ENCODE data around the gene GPR65. TPM values are rescaled to one million over a fixed set of nuclear protein-coding genes. Genes with fewer than 3 reads are reported as not detected.

GPR65 gene
- total and polyA plus RNA-seq, 9 of the 15 experiments (the other 6 are each of a cell fraction or from before 2014, with no cell fraction given) = 0.03 to 0.11 (median 0.04) TPM; not detected in 6

GRCh38 chr14:87992718-87993628, 12.0 kb upstream of the GPR65 start, which contains the start of gene GALC (continued):
- TF ChIP-seq, protein P1, sequence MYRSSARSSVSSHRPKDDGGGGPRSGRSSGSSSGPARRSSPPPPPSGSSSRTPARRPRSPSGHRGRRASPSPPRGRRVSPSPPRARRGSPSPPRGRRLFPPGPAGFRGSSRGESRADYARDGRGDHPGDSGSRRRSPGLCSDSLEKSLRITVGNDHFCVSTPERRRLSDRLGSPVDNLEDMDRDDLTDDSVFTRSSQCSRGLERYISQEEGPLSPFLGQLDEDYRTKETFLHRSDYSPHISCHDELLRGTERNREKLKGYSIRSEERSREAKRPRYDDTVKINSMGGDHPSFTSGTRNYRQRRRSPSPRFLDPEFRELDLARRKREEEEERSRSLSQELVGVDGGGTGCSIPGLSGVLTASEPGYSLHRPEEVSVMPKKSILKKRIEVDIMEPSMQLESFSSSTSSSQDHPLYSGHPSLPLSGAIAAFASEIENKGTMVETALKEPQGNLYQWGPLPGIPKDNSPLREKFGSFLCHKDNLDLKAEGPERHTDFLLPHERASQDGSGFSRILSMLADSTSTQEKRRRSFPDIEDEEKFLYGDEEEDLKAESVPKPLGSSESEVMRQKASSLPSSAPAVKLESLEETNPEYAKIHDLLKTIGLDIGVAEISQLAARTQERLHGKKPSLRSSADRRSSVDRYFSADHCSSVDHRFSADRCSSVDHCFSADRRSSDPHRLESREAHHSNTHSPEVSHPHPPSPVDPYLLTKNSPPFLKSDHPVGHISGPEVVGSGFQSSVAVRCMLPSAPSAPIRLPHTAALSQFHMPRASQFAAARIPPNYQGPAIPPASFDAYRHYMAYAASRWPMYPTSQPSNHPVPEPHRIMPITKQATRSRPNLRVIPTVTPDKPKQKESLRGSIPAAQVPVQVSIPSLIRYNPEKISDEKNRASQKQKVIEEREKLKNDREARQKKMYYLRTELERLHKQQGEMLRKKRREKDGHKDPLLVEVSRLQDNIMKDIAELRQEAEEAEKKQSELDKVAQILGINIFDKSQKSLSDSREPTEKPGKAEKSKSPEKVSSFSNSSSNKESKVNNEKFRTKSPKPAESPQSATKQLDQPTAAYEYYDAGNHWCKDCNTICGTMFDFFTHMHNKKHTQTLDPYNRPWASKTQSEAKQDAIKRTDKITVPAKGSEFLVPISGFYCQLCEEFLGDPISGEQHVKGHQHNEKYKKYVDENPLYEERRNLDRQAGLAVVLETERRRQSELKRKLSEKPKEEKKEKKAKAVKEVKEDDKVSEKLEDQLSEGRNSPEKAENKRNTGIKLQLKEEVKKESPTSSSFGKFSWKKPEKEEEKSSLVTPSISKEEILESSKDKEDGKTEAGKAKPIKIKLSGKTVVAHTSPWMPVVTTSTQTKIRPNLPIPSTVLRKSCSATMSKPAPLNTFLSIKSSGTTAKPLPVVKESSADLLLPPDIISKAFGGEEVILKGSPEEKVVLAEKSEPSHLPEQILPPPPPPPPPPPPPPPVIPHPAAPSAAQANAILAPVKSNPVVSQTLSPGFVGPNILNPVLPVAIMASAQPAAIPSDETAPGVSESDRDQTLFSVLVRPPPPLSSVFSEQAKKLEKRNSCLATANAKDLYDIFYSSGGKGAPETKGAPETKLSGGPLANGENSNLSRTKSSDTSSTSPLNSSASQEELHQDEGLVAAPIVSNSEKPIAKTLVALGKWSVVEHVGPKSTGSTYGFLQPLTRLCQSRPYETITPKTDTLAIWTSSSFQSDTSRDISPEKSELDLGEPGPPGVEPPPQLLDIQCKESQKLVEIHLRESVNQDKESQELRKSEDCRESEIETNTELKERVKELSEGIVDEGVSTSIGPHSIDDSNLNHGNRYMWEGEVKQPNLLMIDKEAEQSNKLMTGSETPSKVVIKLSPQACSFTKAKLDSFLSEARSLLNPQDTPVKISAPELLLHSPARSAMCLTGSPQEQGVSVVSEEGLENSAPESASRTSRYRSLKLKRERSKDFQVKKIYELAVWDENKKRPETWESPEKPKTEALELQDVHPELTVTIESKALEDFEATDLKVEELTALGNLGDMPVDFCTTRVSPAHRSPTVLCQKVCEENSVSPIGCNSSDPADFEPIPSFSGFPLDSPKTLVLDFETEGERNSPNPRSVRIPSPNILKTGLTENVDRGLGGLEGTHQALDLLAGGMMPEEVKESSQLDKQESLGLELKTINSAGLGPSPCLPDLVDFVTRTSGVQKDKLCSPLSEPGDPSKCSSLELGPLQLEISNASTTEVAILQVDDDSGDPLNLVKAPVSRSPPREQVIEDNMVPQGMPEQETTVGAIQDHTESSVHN (IDR thresholded peaks at IDR 0.05; ENCODE audit: borderline replicate concordance in 1 of 2, low read depth in 1 of 2) = no peak
- TF ChIP-seq ZNF778 (CRISPR knock-in tag; IDR thresholded peaks at IDR 0.05) (no peak), PRPF4 (IDR thresholded peaks at IDR 0.05; ENCODE audit: insufficient read depth, low read depth, low read length, poor library complexity, severe bottlenecking) (no peak), MLX (CRISPR knock-in tag; conservative IDR thresholded peaks at IDR 0.05) (no peak), SMAD3 (CRISPR knock-in tag; conservative IDR thresholded peaks at IDR 0.05) (no peak), DDX20 (tag; IDR thresholded peaks at IDR 0.05; ENCODE audit: low read depth) (no peak), ZNF76 (CRISPR knock-in tag; IDR thresholded peaks at IDR 0.05; ENCODE audit: borderline replicate concordance) (no peak), RFX1 (IDR thresholded peaks at IDR 0.05) (no peak), HNRNPL (IDR thresholded peaks at IDR 0.05; ENCODE audit: low read depth, low read length) (no peak), MTA1 (IDR thresholded peaks at IDR 0.05; ENCODE audit: borderline replicate concordance) (peak; percentile 28; the same call in 1 of the 2 replicates), ESRRA (IDR thresholded peaks at IDR 0.05; ENCODE audit: borderline replicate concordance, low read depth) (peak; percentile 79; the same call in 1 of the 2 replicates), CBX5 (IDR thresholded peaks at IDR 0.05; ENCODE audit: borderline replicate concordance, low read depth) (peak; percentile 40; the same call in 1 of the 2 replicates), POLR2AphosphoS5 (IDR thresholded peaks at IDR 0.05; ENCODE audit: control insufficient read depth, insufficient read depth, low read depth, low read length) (no peak), EP400 (IDR thresholded peaks at IDR 0.05) (peak; percentile 69), PHB (CRISPR knock-in tag; IDR thresholded peaks at IDR 0.05) (no peak)
- TF ChIP-seq, protein P2, sequence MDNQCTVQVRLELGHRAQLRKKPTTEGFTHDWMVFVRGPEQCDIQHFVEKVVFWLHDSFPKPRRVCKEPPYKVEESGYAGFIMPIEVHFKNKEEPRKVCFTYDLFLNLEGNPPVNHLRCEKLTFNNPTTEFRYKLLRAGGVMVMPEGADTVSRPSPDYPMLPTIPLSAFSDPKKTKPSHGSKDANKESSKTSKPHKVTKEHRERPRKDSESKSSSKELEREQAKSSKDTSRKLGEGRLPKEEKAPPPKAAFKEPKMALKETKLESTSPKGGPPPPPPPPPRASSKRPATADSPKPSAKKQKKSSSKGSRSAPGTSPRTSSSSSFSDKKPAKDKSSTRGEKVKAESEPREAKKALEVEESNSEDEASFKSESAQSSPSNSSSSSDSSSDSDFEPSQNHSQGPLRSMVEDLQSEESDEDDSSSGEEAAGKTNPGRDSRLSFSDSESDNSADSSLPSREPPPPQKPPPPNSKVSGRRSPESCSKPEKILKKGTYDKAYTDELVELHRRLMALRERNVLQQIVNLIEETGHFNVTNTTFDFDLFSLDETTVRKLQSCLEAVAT (IDR thresholded peaks at IDR 0.05) = peak in 1 of 2 experiments; percentile 78; a peak in 2 of 4 replicates

Data from K562 (cell line).